GM18858 (cell line): Measurements from ENCODE around the gene MYL6B.
A peak's percentile ranks its signal among the peaks of the same experiment; 100 is the strongest.

Experiments used
- ATAC-seq: cut with Tn5 transposase; IDR thresholded peaks from one replicate; pipeline ENCODE4 v1.9.1; 2021; ENCODE audit not compliant: unreplicated experiment

The MYL6B gene

GRCh38 chr12:56121204-56121870, 31.1 kb upstream of the MYL6B start:
- no peak for ATAC-seq

DNA sequence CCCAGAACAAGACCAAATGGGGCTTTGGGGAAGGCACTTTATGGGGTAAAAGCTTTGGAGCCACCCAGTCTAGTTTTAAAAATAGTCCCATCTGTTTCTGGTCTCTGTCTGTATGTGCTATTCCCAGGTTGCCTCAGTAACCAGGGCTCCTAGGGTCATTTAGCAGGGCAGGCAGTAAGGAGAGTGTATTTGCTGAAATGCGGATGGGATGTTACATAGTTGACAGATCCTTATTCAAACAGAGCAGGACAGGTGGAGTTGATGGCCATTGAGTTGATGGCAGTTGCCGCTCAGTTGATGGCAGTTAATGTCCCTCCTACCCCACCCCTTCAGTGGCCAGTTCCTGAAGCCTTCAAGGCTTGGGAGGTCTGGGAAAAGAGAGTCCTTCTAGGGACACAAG, 29.8 kb upstream of the MYL6B start:
- no peak for ATAC-seq

DNA sequence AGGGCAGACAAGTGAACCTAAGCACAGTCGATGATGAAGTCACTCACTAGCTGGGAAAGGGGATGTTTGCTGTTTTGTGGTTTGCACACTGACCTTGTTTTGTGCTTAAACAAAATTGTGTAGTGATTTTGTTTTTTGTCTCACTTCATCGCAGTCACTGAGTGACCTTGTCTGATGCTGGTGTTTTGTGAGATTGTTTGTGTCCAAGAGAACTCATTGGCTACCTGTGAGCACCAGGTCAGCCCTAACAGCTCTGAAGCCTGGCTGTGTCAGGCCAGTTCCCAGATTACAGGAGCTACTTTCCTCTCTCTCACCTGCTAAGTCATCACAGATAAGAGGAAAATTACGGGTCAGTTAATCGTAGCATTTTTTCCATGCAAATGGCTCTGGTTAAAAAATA, 28.3 kb upstream of the MYL6B start:
- ATAC-seq, result no peak

DNA sequence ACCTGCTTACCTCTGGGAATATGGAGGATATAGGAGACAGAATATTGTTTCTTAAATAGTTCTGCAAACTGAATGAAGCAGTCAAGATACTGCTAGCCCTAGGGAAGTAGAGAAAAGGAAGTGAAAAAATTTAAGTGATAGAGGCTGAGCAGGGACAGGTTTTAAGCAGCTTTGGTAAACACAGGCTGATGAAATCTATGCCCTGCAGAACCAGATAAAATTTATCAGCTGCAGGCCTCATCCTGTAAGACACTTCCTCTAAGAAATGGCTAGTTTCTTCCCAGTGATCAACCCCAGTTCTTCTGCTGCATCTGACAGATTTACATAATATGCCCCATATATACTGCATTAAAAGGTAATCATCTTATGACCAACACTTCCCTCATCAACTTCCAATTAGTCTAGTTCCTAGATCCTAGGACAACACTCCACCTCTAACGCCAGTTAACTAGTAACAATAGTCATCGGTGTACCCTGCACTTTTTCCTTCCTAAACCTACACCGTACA, 25.6 kb upstream of the MYL6B start:
- no peak for ATAC-seq

DNA sequence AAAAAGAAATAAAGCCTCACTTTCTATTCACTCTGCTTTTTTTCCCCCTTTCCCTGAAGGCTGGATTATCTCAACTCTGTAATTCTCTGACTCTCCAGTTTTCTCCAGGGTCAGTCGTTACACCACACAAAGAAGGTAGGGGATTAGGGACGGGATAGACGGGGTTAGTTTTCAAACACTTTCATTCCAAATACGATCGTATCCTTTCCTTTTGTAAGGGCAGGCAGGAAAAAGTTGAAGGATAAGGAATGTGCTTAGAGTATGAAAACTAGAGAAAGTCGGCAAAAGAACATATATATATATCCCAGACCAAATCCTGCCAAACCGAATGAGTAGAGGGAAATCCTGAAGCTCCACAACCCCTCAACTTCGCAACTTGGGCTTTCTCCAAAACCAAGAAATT, 24.9 kb upstream of the MYL6B start:
- no peak for ATAC-seq

GRCh38 chr12:56127888-56128669, 24.3 kb upstream of the MYL6B start, which contains the start of gene ESYT1:
Gene ESYT1, plus strand, starts transcription at chr12:56128267. Its CDS starts 53 bp downstream, at chr12:56128320.
- ATAC-seq, result peak; percentile 79

DNA sequence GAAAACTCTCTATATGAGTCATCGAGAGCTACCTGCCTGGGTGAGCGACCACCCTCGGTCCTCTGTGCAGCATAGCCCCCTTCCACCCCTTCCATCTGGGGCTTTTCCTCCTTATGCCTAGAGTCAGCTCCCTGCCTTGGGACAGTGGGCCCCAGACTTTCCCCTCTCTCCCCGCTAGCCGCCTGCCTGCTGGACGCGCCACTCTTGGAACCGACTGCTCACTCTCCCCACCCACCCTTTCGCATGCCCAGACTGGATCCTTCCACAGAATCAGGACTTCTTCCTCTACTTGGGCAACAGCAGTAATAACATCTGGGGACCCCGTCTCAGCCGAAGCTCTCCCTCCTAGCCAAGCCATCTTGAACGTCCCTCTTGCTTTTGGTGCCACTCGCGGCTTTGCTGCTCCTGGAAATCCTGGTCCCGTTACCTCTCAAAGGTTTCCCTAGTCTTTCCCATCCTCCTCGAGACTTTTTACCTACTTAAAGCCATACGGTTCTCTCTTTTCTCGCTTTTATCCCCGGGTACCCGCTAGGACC, 23.6 kb upstream of the MYL6B start:
- no peak for ATAC-seq

- ATAC-seq, result no peak
Measured at GRCh38 chr12:56129206-56129941, 23.0 kb upstream of the MYL6B start.

GRCh38 chr12:56129942-56130495, 22.4 kb upstream of the MYL6B start:
- no peak for ATAC-seq

GRCh38 chr12:56130876-56131275, 21.5 kb upstream of the MYL6B start:
- ATAC-seq, result no peak

DNA sequence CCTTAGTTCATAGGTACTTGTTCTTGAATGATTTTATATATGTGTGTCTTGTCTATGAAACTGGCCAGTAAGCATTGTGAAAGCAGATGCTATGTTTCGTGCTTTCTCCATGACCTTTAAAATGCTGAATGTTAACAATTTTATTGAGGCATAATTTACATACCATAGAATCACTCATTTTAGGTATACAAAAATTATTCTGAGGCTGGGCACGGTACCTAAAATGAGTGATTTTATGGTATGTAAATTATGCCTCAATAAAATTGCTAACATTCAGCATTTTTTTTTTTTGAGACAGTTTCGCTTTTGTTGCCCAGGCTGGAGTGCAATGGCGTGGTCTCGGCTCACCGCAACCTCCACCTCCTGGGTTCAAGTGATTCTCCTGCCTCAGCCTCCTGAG, 17.5 kb upstream of the MYL6B start:
- no peak for ATAC-seq

GRCh38 chr12:56137853-56138571, 14.4 kb upstream of the MYL6B start:
- no peak for ATAC-seq

DNA sequence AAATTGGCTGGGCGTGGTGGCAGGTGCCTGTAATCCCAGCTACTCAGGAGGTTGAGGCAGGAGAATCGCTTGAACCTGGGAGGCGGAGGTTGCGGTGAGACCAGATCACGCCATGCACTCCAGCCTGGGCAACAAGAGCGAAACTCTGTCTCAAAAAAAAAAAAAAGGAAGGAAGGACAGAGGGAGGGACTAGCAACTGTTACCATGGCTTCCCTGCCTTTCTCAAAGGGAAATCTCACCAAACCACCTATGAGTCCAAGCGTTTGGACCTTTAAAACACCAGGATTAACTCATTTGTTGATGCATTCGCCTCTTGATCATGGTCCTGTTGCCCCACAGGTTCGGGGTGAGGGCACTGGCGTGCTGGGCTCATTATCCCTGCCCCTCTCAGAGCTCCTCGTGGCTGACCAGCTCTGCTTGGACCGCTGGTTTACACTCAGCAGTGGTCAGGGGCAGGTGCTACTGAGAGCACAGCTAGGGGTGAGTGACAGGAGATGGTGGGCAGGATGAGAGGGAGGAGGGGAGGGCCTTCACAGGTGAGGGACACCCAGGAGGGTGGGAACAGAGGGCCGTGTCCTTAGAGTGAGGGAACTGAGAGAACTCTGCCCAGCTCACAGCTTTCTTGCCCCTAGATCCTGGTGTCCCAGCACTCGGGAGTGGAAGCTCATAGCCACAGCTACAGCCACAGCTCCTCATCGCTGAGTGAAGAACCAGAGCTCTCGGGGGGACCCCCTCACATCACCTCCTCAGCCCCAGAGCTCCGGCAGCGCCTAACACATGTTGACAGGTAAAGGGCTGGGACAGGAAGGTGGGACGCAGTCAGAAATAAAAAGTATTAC, 10.2 kb upstream of the MYL6B start:
- ATAC-seq, result no peak

- no peak for ATAC-seq
Measured at GRCh38 chr12:56143217-56143616, 9.2 kb upstream of the MYL6B start.

- no peak for ATAC-seq
Measured at GRCh38 chr12:56143870-56144269, 8.5 kb upstream of the MYL6B start.

- ATAC-seq, result no peak
Measured at GRCh38 chr12:56145217-56145616, 7.2 kb upstream of the MYL6B start.

- ATAC-seq, result no peak
Measured at GRCh38 chr12:56146492-56147460, 5.6 kb upstream of the MYL6B start.

GRCh38 chr12:56150563-56150962, 1.8 kb upstream of the MYL6B start:
- no peak for ATAC-seq
